DND-41 (cell line): ENCODE measurements around the gene HELQ.

Experiments
- ATAC-seq: fragments of 200-7000 bp; cut with Tn5 transposase; 3 replicates; pipeline ENCODE4 v1.9.1; 2021; ENCODE audit warnings: low read depth; ENCODE audit not compliant: insufficient read depth
- DNase-seq: peaks from one replicate; pipeline ENCODE4 v3.0.0-alpha.2; 2020
- H2AFZ ChIP-seq: 2 replicates; pipeline ENCODE4 v1.6.0; 2012; ENCODE audit warnings: low read depth, low read length
- H3K27ac ChIP-seq: 2 replicates; pipeline ENCODE4 v1.5.1; 2012; ENCODE audit warnings: low read length, inconsistent platforms
- H3K27me3 ChIP-seq: fragments of 200-600 bp; sonication (generic); 2 replicates; pipeline ENCODE4 v1.6.0; 2012; ENCODE audit warnings: low read length, mild to moderate bottlenecking, inconsistent platforms; ENCODE audit not compliant: insufficient read depth, poor library complexity
- H3K36me3 ChIP-seq: 2 replicates; pipeline ENCODE4 v1.5.1; 2012; ENCODE audit warnings: low read length, inconsistent platforms; ENCODE audit not compliant: insufficient read depth
- H3K4me1 ChIP-seq: 2 replicates; pipeline ENCODE4 v1.5.1; 2012; ENCODE audit warnings: mild to moderate bottlenecking, low read length; ENCODE audit not compliant: insufficient read depth
- H3K4me2 ChIP-seq: 2 replicates; pipeline ENCODE4 v1.6.0; 2012; ENCODE audit warnings: mild to moderate bottlenecking, moderate library complexity, low read length, inconsistent platforms; ENCODE audit not compliant: insufficient read depth
- H3K4me3 ChIP-seq, 2 experiments: fragments of 200-600 bp in 1 of 2; shearing (Covaris generic) in 1 of 2; 2 replicates each; pipeline ENCODE4 v1.5.1; 2012 to 2016; ENCODE audit warnings: inconsistent platforms in 2 of 2, low read length in 2 of 2, mild to moderate bottlenecking in 2 of 2, low read depth in 1 of 2, moderate library complexity in 1 of 2
- H3K79me2 ChIP-seq: 2 replicates; pipeline ENCODE4 v1.6.0; 2012; ENCODE audit warnings: low read length, inconsistent platforms; ENCODE audit not compliant: insufficient read depth
- H3K9ac ChIP-seq: 2 replicates; pipeline ENCODE4 v1.6.0; 2012; ENCODE audit warnings: low read depth, mild to moderate bottlenecking, inconsistent platforms, low read length, moderate library complexity
- H3K9me3 ChIP-seq: 2 replicates; pipeline ENCODE4 v1.5.1; 2012; ENCODE audit warnings: low read length, moderate library complexity, mild to moderate bottlenecking, inconsistent platforms; ENCODE audit not compliant: insufficient read depth, severe bottlenecking
- H4K20me1 ChIP-seq: 2 replicates; pipeline ENCODE4 v1.6.0; 2012; ENCODE audit warnings: low read length; ENCODE audit not compliant: insufficient read depth
- CTCF ChIP-seq: IDR thresholded peaks from 2 replicates; pipeline ENCODE4 v1.5.1; 2012; ENCODE audit warnings: borderline replicate concordance, low read length, moderate library complexity, mild to moderate bottlenecking; ENCODE audit not compliant: poor library complexity, severe bottlenecking; ENCODE audit errors: extremely low read depth
- EZH2 ChIP-seq: IDR thresholded peaks from 3 replicates; pipeline ENCODE4 v1.6.1; 2012; ENCODE audit warnings: borderline replicate concordance, low read depth, mild to moderate bottlenecking, moderate library complexity, low read length, inconsistent platforms; ENCODE audit not compliant: severe bottlenecking

Gene HELQ

GRCh38 chr4:83455281-83456183 lies at the start of gene HELQ, which contains the start of gene MRPS18C:
Gene HELQ (minus strand): TSS chr4:83455823. CDS start chr4:83455693, 130 bp downstream.
Gene MRPS18C (plus strand): TSS chr4:83456058. CDS start chr4:83456078, 20 bp downstream.
- Histone ChIP-seq H3K9ac (peak within 1 kb of the TSS; percentile 83), H3K27me3 (no peaks in the 10 kb centered on the region), H3K4me3 (peak within 1 kb of the TSS; percentile 66 to 71), H3K4me2 (peak within 1 kb of the TSS; percentile 79), H4K20me1 (no peaks in the 10 kb centered on the region), H3K4me1 (peaks cover 36% of the 10 kb centered on the region), H3K9me3 (no peaks in the 10 kb centered on the region), H3K27ac (peak within 1 kb of the TSS; percentile 92), H3K79me2 (peaks cover 62% of the 10 kb centered on the region), H2AFZ (peak within 1 kb of the TSS; percentile 91), H3K36me3 (peaks cover 58% of the 10 kb centered on the region)
- ATAC-seq (peak; percentile 91), DNase-seq (peak; percentile 98)
- TF ChIP-seq CTCF (peak; percentile 39), EZH2 (no peak)

- DNase-seq (no peak), ATAC-seq (no peak)
- Histone ChIP-seq H3K36me3 (no peaks in the 10 kb centered on the region), H3K27me3 (no peaks in the 10 kb centered on the region), H3K79me2 (no peaks in the 10 kb centered on the region), H3K4me3 (no peak overlapping the region), H3K4me2 (no peak overlapping the region), H2AFZ (peak overlapping the region; percentile 75; the same call in 1 of the 2 replicates), H3K9ac (no peak overlapping the region), H3K27ac (no peak overlapping the region), H4K20me1 (no peaks in the 10 kb centered on the region), H3K9me3 (no peaks in the 10 kb centered on the region), H3K4me1 (peaks cover 11% of the 10 kb centered on the region)
- TF ChIP-seq EZH2, result no peak
- no peak for TF ChIP-seq CTCF
These were observed 49.4 kb upstream of the HELQ start for GRCh38 chr4:83504996-83505395.

GRCh38 chr4:83504503-83504902 lies 48.9 kb upstream of the HELQ start:
- no peaks in the 10 kb centered on the region for H4K20me1 ChIP-seq
- H3K9ac ChIP-seq, result no peak overlapping the region
- TF ChIP-seq CTCF (no peak), EZH2 (no peak)

More at GRCh38 chr4:83504503-83504902, 48.9 kb upstream of the HELQ start:
- Histone ChIP-seq H3K4me1 (peaks cover 11% of the 10 kb centered on the region), H2AFZ (peak overlapping the region; percentile 75), H3K27ac (peak overlapping the region; percentile 43), H3K4me3 (no peak overlapping the region), H3K9me3 (no peaks in the 10 kb centered on the region), H3K27me3 (no peaks in the 10 kb centered on the region), H3K36me3 (no peaks in the 10 kb centered on the region), H3K4me2 (no peak overlapping the region), H3K79me2 (no peaks in the 10 kb centered on the region)
- no peak for ATAC-seq
- no peak for DNase-seq
